Sigmoid colon (tissue), 7 donors: ENCODE results near the gene PON3. TPM values are rescaled to one million over a fixed set of nuclear protein-coding genes. Genes with fewer than 3 reads are reported as not detected.
A peak's percentile ranks its signal among the peaks of the same experiment; 100 is the strongest.
"Not testable (repeated sequence)": the region's sequence is repeated elsewhere in the genome, so short reads cannot be mapped to it uniquely, and the experiment has no call there.

Source experiments
- DNase-seq: peaks from one replicate; pipeline ENCODE4 v3.0.0-alpha.2; 2019
- H3K27ac ChIP-seq, 4 donors: fragments of 200-600 bp; sonication (generic); one replicate each; pipeline ENCODE4 v1.5.1; 2016 to 2019; ENCODE audit warnings: mild to moderate bottlenecking in 1 of 4
- H3K27me3 ChIP-seq, 3 donors: fragments of 200-600 bp; sonication (generic); one replicate each; pipeline ENCODE4 v1.5.1; 2019; ENCODE audit warnings: mild to moderate bottlenecking in 1 of 3
- H3K36me3 ChIP-seq, 4 donors: fragments of 200-600 bp; sonication (generic); one replicate each; pipeline ENCODE4 v1.5.1; 2016 to 2019
- H3K4me1 ChIP-seq, 4 donors: fragments of 200-600 bp; sonication (generic); one replicate each; pipeline ENCODE4 v1.5.1; 2017 to 2019
- H3K4me3 ChIP-seq, 4 donors: fragments of 200-600 bp; sonication (generic); one replicate each; pipeline ENCODE4 v1.5.1; 2017 to 2019; ENCODE audit warnings: mild to moderate bottlenecking in 2 of 4, moderate library complexity in 1 of 4
- H3K9me3 ChIP-seq, 4 donors: fragments of 200-600 bp in 3 of 4; sonication (generic) in 3 of 4; one replicate each; pipeline versions ENCODE4 v1.5.1 to v1.6.1; 2013 to 2019
- CTCF ChIP-seq, 4 experiments: fragments of 450-650 bp in 3 of 4; fragments of 200-600 bp in 1 of 4; IDR thresholded peaks; one replicate each; pipeline ENCODE4 v1.5.1; 2016 to 2019; ENCODE audit warnings: antibody characterized with exemption in 4 of 4, mild to moderate bottlenecking in 3 of 4, moderate library complexity in 2 of 4
- EP300 ChIP-seq, 4 donors: sonication (generic); formaldehyde crosslinking; IDR thresholded peaks; one replicate each; pipeline ENCODE4 v1.6.1; 2017; ENCODE audit warnings: antibody characterized with exemption in 4 of 4
- POLR2A ChIP-seq, 2 donors: fragments of 450-650 bp; IDR thresholded peaks; one replicate each; pipeline ENCODE4 v1.6.1; 2016; ENCODE audit warnings: antibody characterized with exemption in 2 of 2, mild to moderate bottlenecking in 2 of 2, moderate library complexity in 2 of 2
- POLR2AphosphoS5 ChIP-seq, 4 donors: sonication (generic); formaldehyde crosslinking; IDR thresholded peaks; one replicate each; pipeline ENCODE4 v1.6.1; 2017; ENCODE audit warnings: antibody characterized with exemption in 4 of 4
- WGBS, 2 donors: extraction: QIAGEN DNeasy Blood & Tissue Kit; methylation state at CpG; one replicate each; pipeline ENCODE4 v1.1.7; 2013; 5-methylcytosine and 5-hydroxymethylcytosine counted together
- intact Hi-C: fragments of 100-400 bp; cut with DNase I; formaldehyde crosslinking; loops from one replicate; pipeline ENCODE4 v1.15.1; 2023
- polyA plus RNA-seq, 3 donors: library from polyadenylated mRNA; stranded (reverse); fragments of 200-250 nt; gene quantifications; one replicate each; pipeline ENCODE4 v1.2.3, GENCODE V29; 2013
- total RNA-seq, 4 donors: library from RNA; depleted of rRNA; stranded (reverse); fragments of >200 nt; gene quantifications; one replicate each; pipeline ENCODE4 v1.1.0, GENCODE V29; 2016
- donor health status: healthy with polysubstance abuse.
- donor health status: Bipolar disorder and iron deficiency.
- donor health status: healthy.

The PON3 gene
- total and polyA plus RNA-seq, 7 donors: 0.68 to 2.3 (median 1.7) TPM

- Histone ChIP-seq H3K4me1 (peaks cover 0 to 12% (median 5%) of the 10 kb centered on the region in 4 donors), H3K4me3 (no peak overlapping the region), H3K36me3 (no peaks in the 10 kb centered on the region), H3K27me3 (peaks cover 0 to 13% (median 0%) of the 10 kb centered on the region in 3 donors), H3K9me3 (no peaks in the 10 kb centered on the region), H3K27ac (no peak overlapping the region)
- 70 to 86% methylated on average over 3 of the region's 3 CpGs for WGBS, 2 donors
- no peak for DNase-seq
- TF ChIP-seq POLR2A (IDR thresholded peaks at IDR 0.05) (no peak), CTCF (IDR thresholded peaks at IDR 0.05) (no peak), POLR2AphosphoS5 (IDR thresholded peaks at IDR 0.05) (no peak), EP300 (IDR thresholded peaks at IDR 0.05) (no peak)
- intact Hi-C loops: loop anchor here (5.0 to 10.0 kb wide), 2 partner anchors 35 to 77 kb away; no protein-coding TSS in a partner anchor
Measured at GRCh38 chr7:95397381-95397780, 1.2 kb upstream of the PON3 start.

DNA sequence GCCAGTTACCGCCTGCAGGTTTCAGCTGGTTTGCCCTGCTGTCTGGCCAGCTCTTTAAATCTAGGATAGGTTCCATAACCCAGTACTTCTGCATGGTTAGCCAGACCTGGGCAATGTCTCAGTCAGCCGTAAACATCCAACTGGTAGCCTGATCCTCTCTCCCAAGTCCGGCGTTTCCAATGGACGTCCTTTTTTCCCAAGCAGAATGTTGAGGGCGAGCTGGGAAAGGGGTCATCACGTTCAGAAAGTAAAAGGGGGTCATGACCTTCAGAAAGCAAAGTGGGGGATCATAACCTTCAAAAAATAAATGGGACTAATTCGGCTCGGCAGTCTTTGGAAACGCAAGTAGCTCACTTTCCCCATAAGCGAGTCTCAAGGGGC is 430 bp downstream of the PON3 start:
- 68 to 74% methylated on average over 11 of the region's 11 CpGs for WGBS, 2 donors
- Histone ChIP-seq H3K9me3 (no peaks in the 10 kb centered on the region), H3K4me3 (peak overlapping the region in 3 of 4 donors; percentile 46 to 56 (median 53)), H3K27ac (no peak overlapping the region), H3K27me3 (peaks cover 0 to 13% (median 0%) of the 10 kb centered on the region in 3 donors), H3K4me1 (peaks cover 0 to 12% (median 5%) of the 10 kb centered on the region in 4 donors), H3K36me3 (no peaks in the 10 kb centered on the region)
- DNase-seq: no peak
- intact Hi-C loops: loop anchor here (5.0 to 10.0 kb wide), 2 partner anchors 37 to 79 kb away; no protein-coding TSS in a partner anchor
- TF ChIP-seq EP300 (IDR thresholded peaks at IDR 0.05) (no peak), POLR2A (IDR thresholded peaks at IDR 0.05) (no peak), POLR2AphosphoS5 (IDR thresholded peaks at IDR 0.05) (peak in 1 of 4 donors; percentile 28), CTCF (IDR thresholded peaks at IDR 0.05) (no peak)

DNA sequence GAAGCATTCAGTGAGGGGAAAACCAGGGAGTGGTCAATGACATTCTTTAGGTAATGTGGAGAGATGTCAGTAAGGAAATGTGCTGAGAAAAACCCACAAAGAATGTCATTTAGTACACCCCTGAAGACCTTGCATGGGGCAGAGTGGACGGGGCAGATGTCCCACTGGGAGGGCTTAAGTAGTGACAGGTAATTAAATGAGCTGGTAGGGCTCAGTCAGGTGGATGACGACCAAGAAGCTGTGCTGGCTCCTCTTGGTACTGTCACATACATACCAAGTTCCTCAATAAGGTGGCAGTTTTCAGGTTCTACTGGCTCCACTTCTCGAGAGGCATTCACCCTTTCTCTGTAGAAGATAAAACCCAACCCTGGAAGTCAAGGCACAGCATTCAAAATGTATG is 1.8 kb downstream of the PON3 start:
- TF ChIP-seq CTCF (IDR thresholded peaks at IDR 0.05) (no peak), EP300 (IDR thresholded peaks at IDR 0.05) (no peak), POLR2A (IDR thresholded peaks at IDR 0.05) (no peak), POLR2AphosphoS5 (IDR thresholded peaks at IDR 0.05) (no peak)
- WGBS, 2 donors: 86% methylated on average over 3 of the region's 3 CpGs

DNA sequence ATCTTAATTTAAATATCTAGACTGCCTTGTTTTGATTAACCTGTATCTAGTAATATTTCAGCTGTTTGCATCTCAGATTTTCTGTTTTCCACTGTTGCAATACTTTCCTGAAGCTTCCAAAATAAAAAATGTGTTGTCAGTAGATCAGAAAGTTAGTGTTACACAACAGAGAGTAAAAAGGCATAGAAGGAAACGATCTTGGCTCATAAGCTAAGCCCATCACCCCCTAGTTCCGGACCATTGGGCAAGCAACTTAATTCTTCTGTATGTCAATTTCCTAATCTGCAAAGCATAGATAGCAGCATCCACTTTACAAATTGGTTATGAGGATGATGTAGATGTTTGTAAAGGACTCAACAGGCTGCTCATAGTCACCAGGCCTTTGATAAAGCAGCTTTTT is 4.4 kb downstream of the PON3 start:
- TF ChIP-seq EP300 (IDR thresholded peaks at IDR 0.05) (no peak), CTCF (IDR thresholded peaks at IDR 0.05) (no peak), POLR2A (IDR thresholded peaks at IDR 0.05) (no peak), POLR2AphosphoS5 (IDR thresholded peaks at IDR 0.05) (no peak)
- no peaks in the 10 kb centered on the region for H3K36me3 ChIP-seq
- H3K4me3 ChIP-seq: no peak overlapping the region
- DNase-seq: no peak
- H3K27ac ChIP-seq: no peak overlapping the region
- intact Hi-C loops: loop anchor here (10.0 kb wide), 1 partner anchor 83 kb away; no protein-coding TSS in a partner anchor
- peaks cover 0 to 8% (median 0%) of the 10 kb centered on the region in 3 donors for H3K27me3 ChIP-seq
- H3K4me1 ChIP-seq: peaks cover 0 to 9% (median 4%) of the 10 kb centered on the region in 4 donors
- peaks cover 0 to 3% (median 0%) of the 10 kb centered on the region in 4 donors for H3K9me3 ChIP-seq
- 74 to 77% methylated on average over 2 of the region's 2 CpGs for WGBS, 2 donors

More for the DNA sequence above, 1.8 kb downstream of the PON3 start:
- Histone ChIP-seq H3K27me3 (peaks cover 0 to 13% (median 0%) of the 10 kb centered on the region in 3 donors), H3K27ac (no peak overlapping the region), H3K4me3 (no peak overlapping the region), H3K4me1 (peaks cover 0 to 12% (median 5%) of the 10 kb centered on the region in 4 donors), H3K36me3 (no peaks in the 10 kb centered on the region), H3K9me3 (no peaks in the 10 kb centered on the region)
- intact Hi-C loops: loop anchor here (10.0 kb wide), 1 partner anchor 80 kb away; no protein-coding TSS in a partner anchor
- DNase-seq: no peak

DNA sequence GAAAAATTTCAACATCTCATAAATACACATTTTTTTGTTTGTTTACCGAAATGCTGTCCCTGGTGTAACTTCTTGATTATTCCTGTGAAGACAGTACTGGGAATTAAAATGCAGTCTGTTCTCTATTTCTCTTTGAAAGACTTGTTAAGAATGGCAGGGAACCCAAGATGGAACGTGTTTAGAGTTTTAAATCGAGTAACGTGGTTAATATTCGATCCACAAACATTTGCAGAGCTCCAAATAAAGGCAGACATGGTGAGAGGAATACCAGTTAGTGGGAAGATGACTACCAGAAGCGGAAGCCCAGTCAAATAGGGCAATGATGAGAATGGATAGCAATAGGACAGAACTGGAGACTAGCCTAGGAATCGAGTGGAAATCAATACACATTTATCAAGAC is 6.7 kb downstream of the PON3 start:
- 90 to 91% methylated on average over 7 of the region's 7 CpGs for WGBS, 2 donors
- intact Hi-C loops: no loop called here
- Histone ChIP-seq H3K27ac (no peak overlapping the region), H3K9me3 (peaks cover 0 to 3% (median 0%) of the 10 kb centered on the region in 4 donors), H3K27me3 (no peaks in the 10 kb centered on the region), H3K36me3 (no peaks in the 10 kb centered on the region), H3K4me1 (no peaks in the 10 kb centered on the region), H3K4me3 (no peak overlapping the region)
- TF ChIP-seq POLR2AphosphoS5 (IDR thresholded peaks at IDR 0.05): no peak
- TF ChIP-seq EP300 (IDR thresholded peaks at IDR 0.05): no peak
- TF ChIP-seq CTCF (IDR thresholded peaks at IDR 0.05): no peak
- TF ChIP-seq POLR2A (IDR thresholded peaks at IDR 0.05): no peak
- DNase-seq: no peak

DNA sequence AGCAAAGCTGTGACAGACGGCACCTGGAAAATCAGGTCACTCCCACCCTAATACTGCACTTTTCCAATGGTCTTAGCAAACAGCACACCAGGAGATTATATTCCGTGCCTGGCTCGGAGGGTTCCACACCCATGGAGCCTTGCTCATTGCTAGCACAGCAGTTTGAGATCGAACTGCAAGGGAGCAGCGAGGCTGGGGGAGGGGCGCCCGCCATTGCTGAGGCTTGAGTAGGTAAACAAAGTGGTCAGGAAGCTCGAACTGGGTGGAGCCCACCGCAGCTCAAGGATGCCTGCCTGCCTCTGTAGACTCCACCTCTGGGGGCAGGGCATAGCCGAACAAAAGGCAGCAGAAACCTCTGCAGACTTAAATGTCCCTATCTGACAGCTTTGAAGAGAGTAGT is 16.7 kb downstream of the PON3 start:
- 91 to 93% methylated on average over 10 of the region's 10 CpGs for WGBS, 2 donors
- intact Hi-C loops, H3K9me3 ChIP-seq, H3K27ac ChIP-seq, H3K27me3 ChIP-seq, H3K4me1 ChIP-seq, H3K4me3 ChIP-seq, H3K36me3 ChIP-seq, DNase-seq: not testable (repeated sequence)
